Bronchial epithelial cell (primary cell): ENCODE results near the gene SLC7A10. TPM values are rescaled to one million over a fixed set of nuclear protein-coding genes. Genes with fewer than 3 reads are reported as not detected.

Experiments used
- DNase-seq: peaks from one replicate; pipeline ENCODE4 v3.0.0-alpha.2; 2010; ENCODE audit warnings: low read depth
- FAIRE-seq: peaks from 2 replicates; lab custom pipeline; 2011; peaks lifted over from hg19 to GRCh38; lab: Jason Lieb, UNC
- H3K27me3 ChIP-seq: 2 replicates; pipeline ENCODE4 v1.5.1; 2011; ENCODE audit warnings: low read length; ENCODE audit not compliant: control insufficient read depth, insufficient read depth
- H3K36me3 ChIP-seq: 2 replicates; pipeline ENCODE4 v1.5.1; 2011; ENCODE audit warnings: low read length; ENCODE audit not compliant: control insufficient read depth, insufficient read depth
- H3K4me3 ChIP-seq: 2 replicates; pipeline ENCODE4 v1.5.1; 2011; ENCODE audit warnings: mild to moderate bottlenecking, low read depth, low read length, control low read depth
- total RNA-seq: library from RNA; depleted of rRNA; stranded (reverse); fragments of >200 nt; gene quantifications from 2 replicates; pipeline ENCODE4 v1.2.1, GENCODE V29; 2014
- TF ChIP-seq, protein P1 (sequence below): IDR thresholded peaks from 2 replicates; pipeline ENCODE4 v1.5.1; 2011; ENCODE audit warnings: mild to moderate bottlenecking, moderate library complexity, low read length, control low read depth, inconsistent platforms; ENCODE audit not compliant: insufficient read depth, severe bottlenecking

SLC7A10 gene
- total RNA-seq, 1 donor from 2014 or later = not detected

DNA sequence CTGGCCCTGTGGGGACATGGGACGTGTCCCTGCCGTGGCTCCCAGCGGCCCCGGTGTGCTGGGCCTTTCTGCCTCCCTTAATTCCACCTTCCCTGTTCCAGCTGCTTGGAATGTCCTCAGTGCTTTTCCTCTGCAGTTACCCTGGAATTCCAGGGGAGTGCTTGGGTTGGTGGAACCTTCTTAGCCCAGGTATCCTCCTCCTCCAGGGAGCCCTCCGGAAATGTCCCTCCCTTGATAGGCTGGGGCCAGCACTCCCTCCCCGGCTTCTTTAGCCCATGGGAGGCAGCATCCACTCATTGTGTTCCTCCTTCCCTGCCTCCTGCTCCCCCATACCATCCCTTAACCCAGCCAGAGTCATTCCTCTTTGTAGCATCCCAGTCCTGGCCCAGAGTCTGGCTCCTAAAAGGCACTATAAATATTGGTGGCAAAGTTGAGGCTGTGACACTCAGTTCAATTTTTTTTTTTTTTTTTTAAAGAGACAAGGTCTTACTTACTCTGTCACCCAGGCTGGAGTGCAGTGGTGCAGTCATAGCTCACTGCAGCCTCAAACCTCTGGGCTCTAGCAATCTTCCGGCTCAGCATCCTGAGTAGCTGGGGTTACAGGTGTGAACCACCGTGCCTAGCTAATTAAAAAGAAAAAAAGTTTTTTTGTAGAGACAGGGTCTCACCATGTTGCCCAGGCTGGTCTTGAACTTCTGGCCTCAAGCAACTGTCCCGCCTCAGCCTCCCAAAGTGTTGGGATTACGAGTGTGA lies 13.7 kb upstream of the SLC7A10 start:
- peaks cover 4% of the 10 kb centered on the region for H3K27me3 ChIP-seq
- TF ChIP-seq, protein P1, sequence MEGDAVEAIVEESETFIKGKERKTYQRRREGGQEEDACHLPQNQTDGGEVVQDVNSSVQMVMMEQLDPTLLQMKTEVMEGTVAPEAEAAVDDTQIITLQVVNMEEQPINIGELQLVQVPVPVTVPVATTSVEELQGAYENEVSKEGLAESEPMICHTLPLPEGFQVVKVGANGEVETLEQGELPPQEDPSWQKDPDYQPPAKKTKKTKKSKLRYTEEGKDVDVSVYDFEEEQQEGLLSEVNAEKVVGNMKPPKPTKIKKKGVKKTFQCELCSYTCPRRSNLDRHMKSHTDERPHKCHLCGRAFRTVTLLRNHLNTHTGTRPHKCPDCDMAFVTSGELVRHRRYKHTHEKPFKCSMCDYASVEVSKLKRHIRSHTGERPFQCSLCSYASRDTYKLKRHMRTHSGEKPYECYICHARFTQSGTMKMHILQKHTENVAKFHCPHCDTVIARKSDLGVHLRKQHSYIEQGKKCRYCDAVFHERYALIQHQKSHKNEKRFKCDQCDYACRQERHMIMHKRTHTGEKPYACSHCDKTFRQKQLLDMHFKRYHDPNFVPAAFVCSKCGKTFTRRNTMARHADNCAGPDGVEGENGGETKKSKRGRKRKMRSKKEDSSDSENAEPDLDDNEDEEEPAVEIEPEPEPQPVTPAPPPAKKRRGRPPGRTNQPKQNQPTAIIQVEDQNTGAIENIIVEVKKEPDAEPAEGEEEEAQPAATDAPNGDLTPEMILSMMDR = no peak
- no peak for FAIRE-seq
- DNase-seq = no peak
- H3K4me3 ChIP-seq = no peak overlapping the region
- no peaks in the 10 kb centered on the region for H3K36me3 ChIP-seq

DNA sequence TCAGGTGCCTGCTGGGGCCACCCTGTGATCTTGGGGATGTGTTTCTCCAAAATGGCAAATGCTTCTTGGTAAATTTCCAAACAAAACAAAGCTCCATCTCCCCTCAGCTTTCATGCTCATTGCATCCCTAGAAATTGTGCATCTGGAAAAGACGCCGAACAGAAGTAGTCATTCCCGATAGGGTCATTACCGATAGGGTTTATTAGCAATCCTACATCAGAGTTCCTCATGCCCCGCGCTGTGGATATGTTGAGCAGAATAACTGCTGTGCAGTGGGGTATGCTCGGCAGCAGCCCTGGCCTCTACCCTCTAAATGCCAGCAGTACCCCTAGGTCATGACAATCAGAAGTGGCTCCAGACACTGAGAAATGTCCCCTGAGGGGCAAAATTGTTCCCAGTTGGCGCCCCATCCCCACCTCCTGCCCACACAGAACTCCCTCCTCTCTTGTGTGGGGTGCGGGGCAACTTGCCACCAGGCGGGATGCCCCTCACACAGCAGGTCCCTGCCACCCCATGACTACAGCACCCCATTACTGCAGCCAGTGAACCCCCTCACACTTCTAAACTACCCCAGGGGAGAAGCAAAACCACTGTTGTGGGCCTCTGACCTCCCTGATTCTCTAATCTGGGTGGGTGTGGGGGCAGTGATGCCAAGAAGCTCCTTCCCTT lies 13.0 kb upstream of the SLC7A10 start:
- TF ChIP-seq, protein P1 = no peak

DNA sequence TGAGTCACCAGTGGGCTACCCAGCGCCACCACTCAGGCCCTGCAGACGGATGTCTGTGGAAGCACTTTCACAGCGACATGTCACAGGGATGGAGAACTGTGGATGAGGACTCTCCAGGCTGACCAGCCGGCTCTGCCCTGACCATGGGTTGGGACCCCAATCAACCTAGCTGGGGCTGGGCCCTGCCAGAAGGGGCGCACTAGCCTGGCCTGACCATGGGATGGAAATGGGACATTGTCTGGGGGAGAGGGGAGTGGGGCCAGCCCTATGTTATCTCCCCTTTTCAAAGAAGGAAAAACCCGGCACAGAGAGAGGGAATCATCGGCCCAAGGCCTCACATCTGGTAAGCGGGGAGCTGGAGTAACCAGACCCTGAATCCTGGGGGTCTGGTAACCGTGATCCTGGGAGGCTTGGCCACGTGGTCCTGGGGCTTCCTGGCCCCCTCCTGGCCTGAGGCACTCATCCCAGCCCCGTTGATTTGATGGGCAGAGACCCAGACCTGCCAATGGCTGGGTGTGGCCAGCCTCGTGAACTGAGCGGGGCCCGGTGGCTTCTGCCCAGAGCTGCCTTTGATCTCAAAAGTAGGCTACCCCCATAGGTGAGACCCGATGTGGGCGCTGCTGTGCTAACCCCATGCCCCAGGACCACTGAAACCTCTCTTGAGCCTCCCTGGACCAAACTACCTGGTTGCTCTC lies 11.2 kb upstream of the SLC7A10 start:
- TF ChIP-seq, protein P1 = no peak
- FAIRE-seq = no peak

More for the DNA sequence above, 13.0 kb upstream of the SLC7A10 start:
- H3K27me3 ChIP-seq = peaks cover 4% of the 10 kb centered on the region
- H3K4me3 ChIP-seq = no peak overlapping the region
- FAIRE-seq (no peak), DNase-seq (no peak)
- H3K36me3 ChIP-seq = no peaks in the 10 kb centered on the region

DNA sequence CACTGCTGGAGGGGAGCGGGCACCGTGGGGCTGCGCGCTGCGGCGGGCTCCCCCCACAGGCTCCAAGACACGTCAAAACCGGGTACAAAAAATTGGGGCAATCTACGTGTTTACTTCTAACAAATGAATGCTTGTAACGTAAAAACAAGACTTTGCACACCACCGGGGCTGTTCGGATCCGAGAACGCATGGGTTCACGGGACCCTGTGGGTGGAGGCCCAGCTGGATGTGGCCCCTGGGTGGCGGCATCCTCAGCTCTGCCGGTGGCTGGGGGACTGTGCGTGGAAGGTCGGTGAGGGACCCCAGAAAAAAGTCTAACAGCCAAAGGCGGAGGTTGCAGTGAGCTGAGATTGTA lies 10.3 kb upstream of the SLC7A10 start:
- Histone ChIP-seq H3K27me3 (peaks cover 4% of the 10 kb centered on the region), H3K4me3 (no peak overlapping the region), H3K36me3 (no peaks in the 10 kb centered on the region)
- no peak for FAIRE-seq
- TF ChIP-seq, protein P1 = no peak
- no peak for DNase-seq

More for the DNA sequence above, 11.2 kb upstream of the SLC7A10 start:
- Histone ChIP-seq H3K27me3 (peaks cover 4% of the 10 kb centered on the region), H3K4me3 (no peak overlapping the region), H3K36me3 (no peaks in the 10 kb centered on the region)
- no peak for DNase-seq

DNA sequence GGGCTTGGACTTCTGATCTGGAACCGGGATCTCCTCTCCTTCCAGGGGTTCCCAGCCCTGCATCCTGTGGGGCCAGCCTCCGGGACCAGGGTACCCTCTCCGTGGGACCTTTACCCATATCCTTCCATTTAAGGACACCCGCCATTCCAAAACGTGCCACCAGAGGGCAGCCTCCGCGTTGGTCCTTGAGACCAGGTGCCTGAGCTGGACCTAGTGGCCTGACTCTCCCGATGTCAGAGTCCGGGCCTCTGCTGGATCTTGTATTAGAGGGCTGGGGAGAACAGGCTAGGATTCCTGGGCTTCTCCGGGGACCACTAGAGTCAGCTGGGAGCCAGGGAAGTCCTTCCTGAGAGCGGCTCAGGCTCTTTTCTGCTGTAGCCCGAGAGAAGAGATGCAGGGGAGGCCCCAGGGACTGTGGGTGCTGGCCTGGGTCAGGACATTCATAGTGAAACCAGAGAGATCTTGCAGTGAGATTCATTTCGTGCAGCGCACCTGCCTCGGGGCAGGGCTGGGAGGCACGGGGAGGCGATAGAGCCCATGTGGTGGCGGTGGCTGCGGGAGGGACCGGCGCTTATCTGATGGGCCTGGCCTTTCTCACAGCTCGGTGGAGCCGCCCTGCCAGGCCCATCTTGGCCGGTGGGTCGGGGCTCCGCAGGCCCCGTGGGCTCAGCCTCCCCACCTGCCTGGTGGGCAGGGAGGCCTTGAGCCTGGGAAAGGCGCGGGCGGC lies 9.8 kb upstream of the SLC7A10 start:
- FAIRE-seq (no peak), DNase-seq (peak; percentile 55)
- Histone ChIP-seq H3K36me3 (no peaks in the 10 kb centered on the region), H3K27me3 (peaks cover 4% of the 10 kb centered on the region), H3K4me3 (no peak overlapping the region)
- TF ChIP-seq, protein P1 = peak; percentile 86
